ENCODE results near the gene LASP1NB.
"Not testable (repeated sequence)": the region's sequence is repeated elsewhere in the genome, so short reads cannot be mapped to it uniquely, and the experiment has no call there.

LASP1NB gene

GRCh38 chr17:38922538-38923297 lies 2.7 kb upstream of the LASP1NB start:
- TF ChIP-seq CTCF (IDR thresholded peaks at IDR 0.05; ENCODE audit: control insufficient read depth, extremely low read depth, insufficient read depth): no peak
- H3K4me3 ChIP-seq (ENCODE audit: low read depth, low read length): no peak overlapping the region
- no peak for DNase-seq (ENCODE audit: low read depth)

GRCh38 chr17:38926293-38927070 lies 1.1 kb downstream of the LASP1NB start:
- no peak overlapping the region for H3K4me3 ChIP-seq (ENCODE audit: low read depth, low read length)
- DNase-seq (ENCODE audit: low read depth): no peak
- TF ChIP-seq CTCF (IDR thresholded peaks at IDR 0.05; ENCODE audit: control insufficient read depth, extremely low read depth, insufficient read depth): no peak

GRCh38 chr17:38930782-38931181 lies 5.4 kb downstream of the LASP1NB start:
- DNase-seq (ENCODE audit: low read depth); H3K4me3 ChIP-seq (ENCODE audit: low read depth, low read length): not testable (repeated sequence)

- not testable (repeated sequence) for DNase-seq (ENCODE audit: low read depth); H3K4me3 ChIP-seq (ENCODE audit: low read depth, low read length)
Observed at GRCh38 chr17:38933962-38934361, 8.5 kb downstream of the LASP1NB start.

- no peak for TF ChIP-seq CTCF (IDR thresholded peaks at IDR 0.05; ENCODE audit: control insufficient read depth, extremely low read depth, insufficient read depth)
- H3K4me3 ChIP-seq (ENCODE audit: low read depth, low read length): no peak overlapping the region
- DNase-seq (ENCODE audit: low read depth): no peak
Observed at GRCh38 chr17:38939987-38940386, 14.6 kb downstream of the LASP1NB start.

- no peak for DNase-seq (ENCODE audit: low read depth)
- no peak for TF ChIP-seq CTCF (IDR thresholded peaks at IDR 0.05; ENCODE audit: control insufficient read depth, extremely low read depth, insufficient read depth)
- no peak overlapping the region for H3K4me3 ChIP-seq (ENCODE audit: low read depth, low read length)
Observed at GRCh38 chr17:38940404-38940803, 15.0 kb downstream of the LASP1NB start.

GRCh38 chr17:38942696-38943334 lies 17.4 kb downstream of the LASP1NB start:
- TF ChIP-seq CTCF (IDR thresholded peaks at IDR 0.05; ENCODE audit: control insufficient read depth, extremely low read depth, insufficient read depth): no peak
- no peak overlapping the region for H3K4me3 ChIP-seq (ENCODE audit: low read depth, low read length)
- peak; percentile 28 for DNase-seq (ENCODE audit: low read depth)

All from LNCaP clone FGC (cell line).